ENCODE measurements around the gene PCDHA11.
"Not testable (repeated sequence)": the region's sequence is repeated elsewhere in the genome, so short reads cannot be mapped to it uniquely, and the experiment has no call there.

Gene PCDHA11

GRCh38 chr5:140868721-140869554 is at the start of gene PCDHA11:
PCDHA11 (plus strand) TSS chr5:140868957; CDS start chr5:140869104, 147 bp downstream.
- peak within 1 kb of the TSS; percentile 27 for H3K4me3 ChIP-seq

GRCh38 chr5:140821375-140822280 is 47.1 kb upstream of the PCDHA11 start, which contains the start of gene PCDHA5:
PCDHA5 (plus strand) TSS chr5:140821613.
- Histone ChIP-seq H3K27ac (no peak within 1 kb of the TSS), H3K4me3 (peak within 1 kb of the TSS; percentile 3)
- TF ChIP-seq CTCF (IDR thresholded peaks at IDR 0.05): no peak
- DNase-seq (ENCODE audit: low spot score): no peak

More at GRCh38 chr5:140868721-140869554, at the start of gene PCDHA11:
- TF ChIP-seq CTCF (IDR thresholded peaks at IDR 0.05): no peak
- no peak within 1 kb of the TSS for H3K27ac ChIP-seq
- no peak for DNase-seq (ENCODE audit: low spot score)

- no peak overlapping the region for H3K27ac ChIP-seq
- no peak for TF ChIP-seq CTCF (IDR thresholded peaks at IDR 0.05)
- no peak for DNase-seq (ENCODE audit: low spot score)
- H3K4me3 ChIP-seq: no peak overlapping the region
These were observed 46.5 kb upstream of the PCDHA11 start for GRCh38 chr5:140822281-140822629.

GRCh38 chr5:140822969-140823368 is 45.8 kb upstream of the PCDHA11 start:
- not testable (repeated sequence) for H3K4me3 ChIP-seq; H3K27ac ChIP-seq; DNase-seq (ENCODE audit: low spot score)

- Histone ChIP-seq H3K27ac (no peak overlapping the region), H3K4me3 (no peak overlapping the region)
- TF ChIP-seq CTCF (IDR thresholded peaks at IDR 0.05): no peak
- no peak for DNase-seq (ENCODE audit: low spot score)
These were observed 45.3 kb upstream of the PCDHA11 start for GRCh38 chr5:140823475-140823874.

- TF ChIP-seq CTCF (IDR thresholded peaks at IDR 0.05): no peak
- Histone ChIP-seq H3K4me3 (peak within 1 kb of the TSS; percentile 51), H3K27ac (no peak within 1 kb of the TSS)
- DNase-seq (ENCODE audit: low spot score): no peak
These were observed 40.9 kb upstream of the PCDHA11 start, which contains the start of gene PCDHA6 for GRCh38 chr5:140827704-140828361. PCDHA6 (plus strand) TSS chr5:140827960; CDS start chr5:140828092, 132 bp downstream.

GRCh38 chr5:140828362-140828737 is 40.4 kb upstream of the PCDHA11 start:
- Histone ChIP-seq H3K27ac (no peak overlapping the region), H3K4me3 (peak overlapping the region; percentile 51)
- DNase-seq (ENCODE audit: low spot score): no peak
- no peak for TF ChIP-seq CTCF (IDR thresholded peaks at IDR 0.05)

GRCh38 chr5:140829511-140830501 is 39.0 kb upstream of the PCDHA11 start:
- not testable (repeated sequence) for H3K4me3 ChIP-seq; H3K27ac ChIP-seq; DNase-seq (ENCODE audit: low spot score)
